ENCODE results near the gene DBR1.
A peak's percentile ranks its signal among the peaks of the same experiment; 100 is the strongest.

DBR1 gene

GRCh38 chr3:138195481-138195880, 20.8 kb upstream of the DBR1 start:
- H3K9me3 ChIP-seq (replicated peaks; ENCODE audit: insufficient read depth, low read length): no peaks in the 10 kb centered on the region
- H3K4me2 ChIP-seq (ENCODE audit: low read depth, low read length): no peak overlapping the region
- TF ChIP-seq EZH2 (optimal IDR thresholded peaks at IDR 0.05; ENCODE audit: low read depth, low read length): no peak
- no peak for TF ChIP-seq EZH2phosphoT487 (IDR thresholded peaks at IDR 0.05; ENCODE audit: low read length)
- TF ChIP-seq, protein P1, sequence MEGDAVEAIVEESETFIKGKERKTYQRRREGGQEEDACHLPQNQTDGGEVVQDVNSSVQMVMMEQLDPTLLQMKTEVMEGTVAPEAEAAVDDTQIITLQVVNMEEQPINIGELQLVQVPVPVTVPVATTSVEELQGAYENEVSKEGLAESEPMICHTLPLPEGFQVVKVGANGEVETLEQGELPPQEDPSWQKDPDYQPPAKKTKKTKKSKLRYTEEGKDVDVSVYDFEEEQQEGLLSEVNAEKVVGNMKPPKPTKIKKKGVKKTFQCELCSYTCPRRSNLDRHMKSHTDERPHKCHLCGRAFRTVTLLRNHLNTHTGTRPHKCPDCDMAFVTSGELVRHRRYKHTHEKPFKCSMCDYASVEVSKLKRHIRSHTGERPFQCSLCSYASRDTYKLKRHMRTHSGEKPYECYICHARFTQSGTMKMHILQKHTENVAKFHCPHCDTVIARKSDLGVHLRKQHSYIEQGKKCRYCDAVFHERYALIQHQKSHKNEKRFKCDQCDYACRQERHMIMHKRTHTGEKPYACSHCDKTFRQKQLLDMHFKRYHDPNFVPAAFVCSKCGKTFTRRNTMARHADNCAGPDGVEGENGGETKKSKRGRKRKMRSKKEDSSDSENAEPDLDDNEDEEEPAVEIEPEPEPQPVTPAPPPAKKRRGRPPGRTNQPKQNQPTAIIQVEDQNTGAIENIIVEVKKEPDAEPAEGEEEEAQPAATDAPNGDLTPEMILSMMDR (IDR thresholded peaks at IDR 0.05; ENCODE audit: low read length): no peak
- peaks cover 89% of the 10 kb centered on the region for H3K79me2 ChIP-seq (ENCODE audit: low read length)
- DNase-seq: no peak
- no peak overlapping the region for H3K4me3 ChIP-seq (ENCODE audit: low read length)
- no peak overlapping the region for H3K27ac ChIP-seq (ENCODE audit: low read length)
- H2AFZ ChIP-seq (ENCODE audit: low read length): no peak overlapping the region
- peaks cover 16% of the 10 kb centered on the region for H3K4me1 ChIP-seq (ENCODE audit: low read length)
- peaks cover 27% of the 10 kb centered on the region for H3F3A ChIP-seq (ENCODE audit: insufficient read depth, low read length)
- no peaks in the 10 kb centered on the region for H3K36me3 ChIP-seq (replicated peaks; ENCODE audit: insufficient read depth, low read length)
- H3K27me3 ChIP-seq (replicated peaks; ENCODE audit: insufficient read depth, low read length): no peaks in the 10 kb centered on the region
- H3K9ac ChIP-seq (ENCODE audit: low read length): no peak overlapping the region
- H4K20me1 ChIP-seq (ENCODE audit: insufficient read depth, low read length): peaks cover 14% of the 10 kb centered on the region
- no peaks in the 10 kb centered on the region for H3K9me2 ChIP-seq (replicated peaks; ENCODE audit: insufficient read depth, low read length)

GRCh38 chr3:138188013-138188730, 13.5 kb upstream of the DBR1 start:
- H3K79me2 ChIP-seq (ENCODE audit: low read length): peaks cover 57% of the 10 kb centered on the region
- H3K27me3 ChIP-seq (replicated peaks; ENCODE audit: insufficient read depth, low read length): 0 out of 2 replicates have a peak, but pooled peaks cover 5% of the 10 kb centered on the region
- peaks cover 2% of the 10 kb centered on the region; the same call in 1 of the 2 replicates for H3K36me3 ChIP-seq (replicated peaks; ENCODE audit: insufficient read depth, low read length)
- H3K9me3 ChIP-seq (replicated peaks; ENCODE audit: insufficient read depth, low read length): no peaks in the 10 kb centered on the region
- no peaks in the 10 kb centered on the region for H4K20me1 ChIP-seq (ENCODE audit: insufficient read depth, low read length)
- H3K4me3 ChIP-seq (ENCODE audit: low read length): peak overlapping the region; percentile 95
- peak overlapping the region; percentile 82; the same call in 1 of the 2 replicates for H3K27ac ChIP-seq (ENCODE audit: low read length)
- H3K4me1 ChIP-seq (ENCODE audit: low read length): peaks cover 19% of the 10 kb centered on the region
- H3K9me2 ChIP-seq (replicated peaks; ENCODE audit: insufficient read depth, low read length): no peaks in the 10 kb centered on the region
- peak overlapping the region; percentile 89 for H3K4me2 ChIP-seq (ENCODE audit: low read depth, low read length)
- TF ChIP-seq, protein P1 (IDR thresholded peaks at IDR 0.05; ENCODE audit: low read length): no peak
- TF ChIP-seq EZH2 (optimal IDR thresholded peaks at IDR 0.05; ENCODE audit: low read depth, low read length): no peak
- TF ChIP-seq EZH2phosphoT487 (IDR thresholded peaks at IDR 0.05; ENCODE audit: low read length): no peak
- peak overlapping the region; percentile 97 for H2AFZ ChIP-seq (ENCODE audit: low read length)
- H3F3A ChIP-seq (ENCODE audit: insufficient read depth, low read length): peaks cover 5% of the 10 kb centered on the region; the same call in 1 of the 2 replicates
- H3K9ac ChIP-seq (ENCODE audit: low read length): peak overlapping the region; percentile 97
- DNase-seq: no peak

GRCh38 chr3:138187296-138188012, 12.7 kb upstream of the DBR1 start, which contains the start of gene ARMC8:
ARMC8 (plus strand) TSS chr3:138187301; CDS start chr3:138187555, 254 bp downstream.
- H3K79me2 ChIP-seq (ENCODE audit: low read length): peaks cover 50% of the 10 kb centered on the region
- H3K9ac ChIP-seq (ENCODE audit: low read length): peak within 1 kb of the TSS; percentile 97
- no peaks in the 10 kb centered on the region for H4K20me1 ChIP-seq (ENCODE audit: insufficient read depth, low read length)
- H3K27ac ChIP-seq (ENCODE audit: low read length): peak within 1 kb of the TSS; percentile 82
- peak within 1 kb of the TSS; percentile 89 for H3K4me2 ChIP-seq (ENCODE audit: low read depth, low read length)
- peak within 1 kb of the TSS; percentile 95 for H3K4me3 ChIP-seq (ENCODE audit: low read length)
- DNase-seq: peak; percentile 65
- 0 out of 2 replicates have a peak, but pooled peaks cover 5% of the 10 kb centered on the region for H3K27me3 ChIP-seq (replicated peaks; ENCODE audit: insufficient read depth, low read length)
- H3K9me2 ChIP-seq (replicated peaks; ENCODE audit: insufficient read depth, low read length): no peaks in the 10 kb centered on the region
- no peaks in the 10 kb centered on the region for H3K9me3 ChIP-seq (replicated peaks; ENCODE audit: insufficient read depth, low read length)
- H3F3A ChIP-seq (ENCODE audit: insufficient read depth, low read length): peaks cover 5% of the 10 kb centered on the region; the same call in 1 of the 2 replicates
- H2AFZ ChIP-seq (ENCODE audit: low read length): peak within 1 kb of the TSS; percentile 97
- peaks cover 19% of the 10 kb centered on the region for H3K4me1 ChIP-seq (ENCODE audit: low read length)
- no peak for TF ChIP-seq EZH2phosphoT487 (IDR thresholded peaks at IDR 0.05; ENCODE audit: low read length)
- TF ChIP-seq EZH2 (optimal IDR thresholded peaks at IDR 0.05; ENCODE audit: low read depth, low read length): no peak
- TF ChIP-seq, protein P1 (IDR thresholded peaks at IDR 0.05; ENCODE audit: low read length): no peak
- H3K36me3 ChIP-seq (replicated peaks; ENCODE audit: insufficient read depth, low read length): peaks cover 2% of the 10 kb centered on the region; the same call in 1 of the 2 replicates
